IMR-90 (cell line): ENCODE results near the gene FAM171A1. TPM values are rescaled to one million over a fixed set of nuclear protein-coding genes. Genes with fewer than 3 reads are reported as not detected.

Experiments
- ATAC-seq: fragments of 200-7000 bp; cut with Tn5 transposase; 2 replicates; pipeline ENCODE4 v1.9.1; 2020; ENCODE audit warnings: low read depth, mild to moderate bottlenecking, moderate library complexity
- BruUV-seq: library from RNA; stranded (reverse); fragments of 400-500 nt; replicated peaks from 2 replicates; lab custom pipeline; 2021; lab: Mats Ljungman, UMichigan
- CTCF ChIA-PET: fragments of 300-600 bp; formaldehyde crosslinking; extraction: SDS; loops from one replicate; lab custom pipeline; 2021; ENCODE audit warnings: antibody characterized with exemption; lab: Yijun Ruan, JAX
- POLR2A ChIA-PET: fragments of 300-600 bp; sonication (Branson Sonifier 250); formaldehyde crosslinking; loops from one replicate; lab custom pipeline; 2022; ENCODE audit warnings: antibody characterized with exemption; ENCODE audit not compliant: unreplicated experiment; lab: Charles Lee
- DNase-seq: peaks from one replicate; pipeline ENCODE4 v3.0.0; 2013
- H2AFZ ChIP-seq: replicated peaks from 2 replicates; pipeline ENCODE3; 2013; ENCODE audit warnings: low read length, mild to moderate bottlenecking; ENCODE audit not compliant: poor library complexity
- H2AK5ac ChIP-seq: 2 replicates; pipeline ENCODE4 v1.6.1; 2013; ENCODE audit warnings: low read depth, low read length, inconsistent platforms
- H2AK9ac ChIP-seq: replicated peaks from 2 replicates; pipeline ENCODE3; 2013; ENCODE audit warnings: mild to moderate bottlenecking, low read depth, low read length, moderate library complexity; ENCODE audit not compliant: poor library complexity
- H2BK120ac ChIP-seq: 2 replicates; pipeline ENCODE4 v1.6.1; 2013; ENCODE audit warnings: low read depth, low read length, inconsistent platforms
- H2BK15ac ChIP-seq: 3 replicates; pipeline ENCODE4 v1.6.1; 2013; ENCODE audit warnings: low read depth, low read length, inconsistent platforms
- H2BK20ac ChIP-seq: 2 replicates; pipeline ENCODE4 v1.6.1; 2013; ENCODE audit warnings: low read depth, mild to moderate bottlenecking, inconsistent platforms, low read length, moderate library complexity
- H2BK5ac ChIP-seq: 2 replicates; pipeline ENCODE4 v1.6.1; 2013; ENCODE audit warnings: mild to moderate bottlenecking, low read depth, low read length, inconsistent platforms; ENCODE audit not compliant: poor library complexity, severe bottlenecking
- H3K14ac ChIP-seq: replicated peaks from 2 replicates; pipeline ENCODE4 v1.6.1; 2013; ENCODE audit warnings: low read depth, low read length, inconsistent platforms
- H3K18ac ChIP-seq: 2 replicates; pipeline ENCODE4 v1.6.1; 2013; ENCODE audit warnings: low read depth, low read length, control low read depth
- H3K23ac ChIP-seq: 2 replicates; pipeline ENCODE4 v1.6.1; 2013; ENCODE audit warnings: low read depth, low read length, inconsistent platforms
- H3K27ac ChIP-seq: 2 replicates; pipeline ENCODE4 v1.5.1; 2013; ENCODE audit warnings: mild to moderate bottlenecking, control low read depth, low read length; ENCODE audit not compliant: insufficient read depth
- H3K27me3 ChIP-seq: 2 replicates; pipeline ENCODE4 v1.6.1; 2013; ENCODE audit warnings: low read length; ENCODE audit not compliant: control insufficient read depth, insufficient read depth
- H3K36me3 ChIP-seq: 2 replicates; pipeline ENCODE4 v1.6.1; 2013; ENCODE audit warnings: low read length, mixed read lengths; ENCODE audit not compliant: control insufficient read depth, insufficient read depth
- H3K4ac ChIP-seq: 2 replicates; pipeline ENCODE4 v1.6.1; 2013; ENCODE audit warnings: low read depth, low read length, inconsistent platforms
- H3K4me1 ChIP-seq: 2 replicates; pipeline ENCODE4 v1.6.1; 2013; ENCODE audit warnings: low read length, mixed read lengths; ENCODE audit not compliant: control insufficient read depth, insufficient read depth
- H3K4me2 ChIP-seq: 2 replicates; pipeline ENCODE4 v1.6.1; 2013; ENCODE audit warnings: low read depth, mild to moderate bottlenecking, control low read depth, low read length, moderate library complexity
- H3K4me3 ChIP-seq: 2 replicates; pipeline ENCODE4 v1.5.1; 2013; ENCODE audit warnings: low read depth, mild to moderate bottlenecking, control low read depth, low read length, moderate library complexity; ENCODE audit not compliant: insufficient read depth
- H3K56ac ChIP-seq: 2 replicates; pipeline ENCODE4 v1.6.1; 2013; ENCODE audit warnings: low read length, inconsistent platforms; ENCODE audit not compliant: insufficient read depth; ENCODE audit errors: extremely low read depth
- H3K79me1 ChIP-seq, 2 experiments: 2 replicates each; pipeline ENCODE4 v1.6.1; 2013; ENCODE audit warnings: low read length in 2 of 2, inconsistent platforms in 1 of 2, low read depth in 1 of 2
- H3K9ac ChIP-seq: 2 replicates; pipeline ENCODE4 v1.6.1; 2013; ENCODE audit warnings: low read depth, low read length, control low read depth
- H3K9me1 ChIP-seq: 2 replicates; pipeline ENCODE4 v1.6.1; 2013; ENCODE audit warnings: low read length, inconsistent platforms; ENCODE audit not compliant: insufficient read depth
- H3K9me3 ChIP-seq: 2 replicates; pipeline ENCODE4 v1.6.1; 2013; ENCODE audit warnings: low read length; ENCODE audit not compliant: control insufficient read depth, insufficient read depth
- H4K20me1 ChIP-seq: 2 replicates; pipeline ENCODE4 v1.6.1; 2013; ENCODE audit warnings: low read length, inconsistent platforms; ENCODE audit not compliant: insufficient read depth
- H4K5ac ChIP-seq: 2 replicates; pipeline ENCODE4 v1.6.1; 2013; ENCODE audit warnings: mild to moderate bottlenecking, low read depth, low read length, control low read depth
- H4K8ac ChIP-seq, 2 experiments: 2 replicates each; pipeline ENCODE4 v1.6.1; 2013; ENCODE audit warnings: low read depth in 2 of 2, low read length in 2 of 2, control low read depth in 1 of 2, inconsistent platforms in 1 of 2
- H4K91ac ChIP-seq: 2 replicates; pipeline ENCODE4 v1.6.1; 2013; ENCODE audit warnings: low read depth, low read length, inconsistent platforms; ENCODE audit not compliant: insufficient read depth
- BHLHE40 ChIP-seq: fragments of 150-350 bp; IDR thresholded peaks from 2 replicates; pipeline ENCODE4 v1.6.1; 2016; ENCODE audit warnings: mild to moderate bottlenecking, low read depth, low read length
- CEBPB ChIP-seq: IDR thresholded peaks from 2 replicates; pipeline ENCODE4 v1.6.1; 2012; ENCODE audit warnings: low read depth, low read length, improper control_type of control experiment
- CHD1 ChIP-seq: IDR thresholded peaks from 2 replicates; pipeline ENCODE4 v1.6.1; 2012; ENCODE audit warnings: low read depth, low read length, improper control_type of control experiment
- ELK1 ChIP-seq: fragments of 150-350 bp; IDR thresholded peaks from 2 replicates; pipeline ENCODE4 v1.6.1; 2016; ENCODE audit warnings: low read depth, mild to moderate bottlenecking, low read length, moderate library complexity, borderline replicate concordance
- FOS ChIP-seq: fragments of 150-350 bp; IDR thresholded peaks from 2 replicates; pipeline ENCODE4 v1.6.1; 2016; ENCODE audit warnings: low read depth, low read length
- MAFK ChIP-seq: IDR thresholded peaks from 2 replicates; pipeline ENCODE4 v1.6.1; 2012; ENCODE audit warnings: low read depth, low read length, improper control_type of control experiment
- MAZ ChIP-seq: IDR thresholded peaks from 2 replicates; pipeline ENCODE4 v1.6.1; 2012; ENCODE audit warnings: low read depth, mild to moderate bottlenecking, low read length, improper control_type of control experiment, moderate library complexity, borderline replicate concordance
- MXI1 ChIP-seq: IDR thresholded peaks from 2 replicates; pipeline ENCODE4 v1.6.1; 2012; ENCODE audit warnings: low read depth, mild to moderate bottlenecking, low read length, moderate library complexity, borderline replicate concordance
- NFE2L2 ChIP-seq: fragments of 150-350 bp; IDR thresholded peaks from 2 replicates; pipeline ENCODE4 v1.6.1; 2016; ENCODE audit warnings: low read depth, mild to moderate bottlenecking, low read length
- POLR2A ChIP-seq: IDR thresholded peaks from 2 replicates; pipeline ENCODE4 v1.6.1; 2012; ENCODE audit warnings: mild to moderate bottlenecking, low read depth, low read length
- RAD21 ChIP-seq: IDR thresholded peaks from 2 replicates; pipeline ENCODE4 v1.6.1; 2012; ENCODE audit warnings: low read length, improper control_type of control experiment
- RCOR1 ChIP-seq: IDR thresholded peaks from 2 replicates; pipeline ENCODE4 v1.6.1; 2012; ENCODE audit warnings: mild to moderate bottlenecking, low read length, improper control_type of control experiment; ENCODE audit not compliant: insufficient replicate concordance
- RFX5 ChIP-seq: IDR thresholded peaks from 2 replicates; pipeline ENCODE4 v1.8.0; 2012; ENCODE audit warnings: low read depth, mild to moderate bottlenecking, low read length, moderate library complexity
- SMC3 ChIP-seq: fragments of 150-350 bp; IDR thresholded peaks from 2 replicates; pipeline ENCODE4 v1.6.1; 2016; ENCODE audit warnings: low read depth, mild to moderate bottlenecking, antibody characterized with exemption, low read length, moderate library complexity
- USF2 ChIP-seq: fragments of 150-350 bp; IDR thresholded peaks from 2 replicates; pipeline ENCODE4 v1.6.1; 2017; ENCODE audit warnings: mild to moderate bottlenecking, antibody characterized with exemption, low read length, low read depth
- WGBS, 2 experiments: methylation state at CpG; one replicate each; pipeline versions ENCODE4 v1.1.5 to v1.1.7; 2013; ENCODE audit warnings: missing lambda C conversion rate in 2 of 2; ENCODE audit not compliant: insufficient read length in 1 of 2; ENCODE audit errors: extremely low coverage in 2 of 2; 5-methylcytosine and 5-hydroxymethylcytosine counted together
- dilution Hi-C: fragments of 300-500 bp; cut with HindIII; formaldehyde crosslinking; loops from one replicate; pipeline ENCODE4 v1.14.3; 2018; ENCODE audit warnings: low sequenced_read_pairs; ENCODE audit not compliant: unreplicated experiment
- in situ Hi-C: fragments of 300-500 bp; cut with MboI; formaldehyde crosslinking; loops from 3 replicates; pipeline ENCODE4 v1.14.3; 2019; ENCODE audit warnings: low sequenced_read_pairs, inconsistent platforms, mixed read lengths
- intact Hi-C: fragments of 100-400 bp; cut with micrococcal nuclease; formaldehyde crosslinking; loops from 2 replicates; pipeline ENCODE4 v1.10.0; 2022
- polyA plus RNA-seq, 3 experiments: library from polyadenylated mRNA; depleted of rRNA; stranded (reverse); fragments of >200 nt; gene quantifications; 2 replicates each; pipeline ENCODE4 v1.2.3, GENCODE V29; 2012; ENCODE audit warnings: low replicate concordance in 1 of 3
- total RNA-seq: library from RNA; depleted of rRNA; stranded (reverse); fragments of >200 nt; gene quantifications from 2 replicates; pipeline ENCODE4 v1.2.3, GENCODE V29; 2012
- TF ChIP-seq, protein P1 (sequence below): conservative IDR thresholded peaks from 2 replicates; pipeline ENCODE4 v1.5.1; 2012; ENCODE audit warnings: mild to moderate bottlenecking, low read depth, low read length, improper control_type of control experiment

FAM171A1 gene
- total and polyA plus RNA-seq, 2 of the 4 experiments (the other 2 are of a cell fraction): 20.3 to 30.6 TPM

GRCh38 chr10:15251791-15252380 is 119.2 kb downstream of the FAM171A1 start:
- TF ChIP-seq FOS: no peak
- no peak for TF ChIP-seq CHD1
- TF ChIP-seq, protein P1, sequence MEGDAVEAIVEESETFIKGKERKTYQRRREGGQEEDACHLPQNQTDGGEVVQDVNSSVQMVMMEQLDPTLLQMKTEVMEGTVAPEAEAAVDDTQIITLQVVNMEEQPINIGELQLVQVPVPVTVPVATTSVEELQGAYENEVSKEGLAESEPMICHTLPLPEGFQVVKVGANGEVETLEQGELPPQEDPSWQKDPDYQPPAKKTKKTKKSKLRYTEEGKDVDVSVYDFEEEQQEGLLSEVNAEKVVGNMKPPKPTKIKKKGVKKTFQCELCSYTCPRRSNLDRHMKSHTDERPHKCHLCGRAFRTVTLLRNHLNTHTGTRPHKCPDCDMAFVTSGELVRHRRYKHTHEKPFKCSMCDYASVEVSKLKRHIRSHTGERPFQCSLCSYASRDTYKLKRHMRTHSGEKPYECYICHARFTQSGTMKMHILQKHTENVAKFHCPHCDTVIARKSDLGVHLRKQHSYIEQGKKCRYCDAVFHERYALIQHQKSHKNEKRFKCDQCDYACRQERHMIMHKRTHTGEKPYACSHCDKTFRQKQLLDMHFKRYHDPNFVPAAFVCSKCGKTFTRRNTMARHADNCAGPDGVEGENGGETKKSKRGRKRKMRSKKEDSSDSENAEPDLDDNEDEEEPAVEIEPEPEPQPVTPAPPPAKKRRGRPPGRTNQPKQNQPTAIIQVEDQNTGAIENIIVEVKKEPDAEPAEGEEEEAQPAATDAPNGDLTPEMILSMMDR: no peak
- no peak for TF ChIP-seq RFX5
- no peak for TF ChIP-seq POLR2A
- no peak for TF ChIP-seq MAZ
- no peak for TF ChIP-seq CEBPB
- no peak for TF ChIP-seq NFE2L2
- no peak for TF ChIP-seq MAFK
- TF ChIP-seq SMC3: no peak
- TF ChIP-seq BHLHE40: no peak
- TF ChIP-seq ELK1: no peak
- TF ChIP-seq RCOR1: no peak
- TF ChIP-seq RAD21: no peak
- no peak for TF ChIP-seq USF2
- TF ChIP-seq MXI1: no peak
- Histone ChIP-seq H2BK20ac (no peak overlapping the region), H3K9me1 (peaks cover 2% of the 10 kb centered on the region; the same call in 1 of the 2 replicates), H3K27me3 (no peaks in the 10 kb centered on the region), H3K18ac (no peak overlapping the region), H3K4me3 (no peak overlapping the region), H4K91ac (no peak overlapping the region), H4K5ac (no peak overlapping the region), H2BK5ac (no peak overlapping the region), H3K79me1 (no peaks in the 10 kb centered on the region), H2BK120ac (no peak overlapping the region), H3K56ac (no peak overlapping the region), H2AK5ac (no peak overlapping the region), H3K4me2 (no peak overlapping the region), H3K14ac (no peak overlapping the region), H3K4ac (no peak overlapping the region), H3K23ac (no peak overlapping the region), H4K20me1 (no peaks in the 10 kb centered on the region), H3K4me1 (peaks cover 2% of the 10 kb centered on the region; the same call in 1 of the 2 replicates), H2BK15ac (no peak overlapping the region), H3K36me3 (no peaks in the 10 kb centered on the region; the same call in 1 of the 2 replicates), H3K9ac (no peak overlapping the region), H2AFZ (no peak overlapping the region), H4K8ac (no peak overlapping the region), H3K9me3 (no peaks in the 10 kb centered on the region), H3K27ac (no peak overlapping the region), H2AK9ac (no peak overlapping the region)
- dilution Hi-C loops: no loop called here
- in situ Hi-C loops: no loop called here
- POLR2A ChIA-PET: no interaction called here
- CTCF ChIA-PET: no interaction called here
- no TSS peak for BruUV-seq
- DNase-seq (no peak), ATAC-seq (no peak)
- WGBS, 2 experiments: 90% methylated on average over 4 of the region's 11 CpGs; no CpG with 5 or more reads in 1 of the 2 experiments
- intact Hi-C loops: no loop called here
